Left ventricle myocardium inferior (tissue), 1 donor: ENCODE results near the gene AKR1B1. TPM values are rescaled to one million over a fixed set of nuclear protein-coding genes. Genes with fewer than 3 reads are reported as not detected.
"Not testable (repeated sequence)": the region's sequence is repeated elsewhere in the genome, so short reads cannot be mapped to it uniquely, and the experiment has no call there.

Experiments used
- DNase-seq: peaks from one replicate; pipeline ENCODE4 v3.0.0-alpha.2; 2020
- H3K27ac ChIP-seq: fragments of 200-600 bp; replicated peaks from 2 replicates; pipeline ENCODE4 v1.8.0; 2021
- H3K27me3 ChIP-seq: fragments of 200-600 bp; 2 replicates; pipeline ENCODE4 v1.8.0; 2021; ENCODE audit warnings: low read depth
- H3K36me3 ChIP-seq: fragments of 200-600 bp; 2 replicates; pipeline ENCODE4 v1.8.0; 2021
- H3K4me1 ChIP-seq: fragments of 200-600 bp; 2 replicates; pipeline ENCODE4 v1.8.0; 2021
- H3K4me3 ChIP-seq: fragments of 200-600 bp; 2 replicates; pipeline ENCODE4 v1.8.0; 2021; ENCODE audit warnings: mild to moderate bottlenecking, moderate library complexity
- H3K9me3 ChIP-seq: fragments of 200-600 bp; replicated peaks from 2 replicates; pipeline ENCODE4 v1.8.0; 2021
- CTCF ChIP-seq: fragments of 200-600 bp; IDR thresholded peaks from 2 replicates; pipeline ENCODE4 v1.8.0; 2021; ENCODE audit warnings: antibody characterized with exemption, mild to moderate bottlenecking, borderline replicate concordance
- intact Hi-C: fragments of 100-400 bp; cut with micrococcal nuclease; formaldehyde crosslinking; loops from one replicate; pipeline ENCODE4 v1.11.0; 2022
- total RNA-seq: library from RNA; stranded (reverse); fragmentation: NEBNext Ultra II Directional; extraction: Animal tissue kit (Norgen Biotek cat#: 25700); gene quantifications from one replicate; pipeline ENCODE4 v1.2.1, GENCODE V29; 2021
- donor health status: DM: no; HTN: yes; CAD: no; lungs with severe emphysema.

The AKR1B1 gene
- total RNA-seq, 1 donor from 2014 or later = 280 TPM

GRCh38 chr7:134500406-134500805 is 41.5 kb upstream of the AKR1B1 start:
- TF ChIP-seq CTCF = no peak
- no peak overlapping the region for H3K27ac ChIP-seq
- intact Hi-C loops = no loop called here

GRCh38 chr7:134495546-134495945 is 36.6 kb upstream of the AKR1B1 start:
- no peak overlapping the region for H3K27ac ChIP-seq
- no peaks in the 10 kb centered on the region for H3K36me3 ChIP-seq
- no peak for DNase-seq
- H3K4me1 ChIP-seq = peaks cover 3% of the 10 kb centered on the region
- no peak overlapping the region for H3K4me3 ChIP-seq
- TF ChIP-seq CTCF = no peak
- intact Hi-C loops = no loop called here
- H3K9me3 ChIP-seq = no peaks in the 10 kb centered on the region
- no peaks in the 10 kb centered on the region for H3K27me3 ChIP-seq

More at GRCh38 chr7:134500406-134500805, 41.5 kb upstream of the AKR1B1 start:
- Histone ChIP-seq H3K9me3 (no peaks in the 10 kb centered on the region), H3K36me3 (no peaks in the 10 kb centered on the region), H3K27me3 (no peaks in the 10 kb centered on the region), H3K4me3 (no peak overlapping the region), H3K4me1 (no peaks in the 10 kb centered on the region)
- no peak for DNase-seq

- no peak for DNase-seq
- TF ChIP-seq CTCF = no peak
- H3K27ac ChIP-seq = no peak overlapping the region
- no peak overlapping the region for H3K4me3 ChIP-seq
- intact Hi-C loops = no loop called here
- H3K4me1 ChIP-seq = peaks cover 6% of the 10 kb centered on the region
- H3K36me3 ChIP-seq = no peaks in the 10 kb centered on the region
- no peaks in the 10 kb centered on the region for H3K9me3 ChIP-seq
- no peaks in the 10 kb centered on the region for H3K27me3 ChIP-seq
Observed at GRCh38 chr7:134493091-134493490, 34.2 kb upstream of the AKR1B1 start.

- H3K9me3 ChIP-seq = peaks cover 18% of the 10 kb centered on the region
- H3K36me3 ChIP-seq, DNase-seq, H3K4me1 ChIP-seq, H3K4me3 ChIP-seq, intact Hi-C loops, H3K27ac ChIP-seq, H3K27me3 ChIP-seq: not testable (repeated sequence)
Observed at GRCh38 chr7:134487721-134488120, 28.8 kb upstream of the AKR1B1 start.

GRCh38 chr7:134485203-134485602 is 26.3 kb upstream of the AKR1B1 start:
- no peak for DNase-seq
- Histone ChIP-seq H3K9me3 (peaks cover 18% of the 10 kb centered on the region), H3K27ac (no peak overlapping the region), H3K4me1 (peaks cover 12% of the 10 kb centered on the region), H3K4me3 (no peak overlapping the region), H3K36me3 (no peaks in the 10 kb centered on the region), H3K27me3 (no peaks in the 10 kb centered on the region)
- no peak for TF ChIP-seq CTCF
- intact Hi-C loops = no loop called here

- no peak for DNase-seq
- peaks cover 15% of the 10 kb centered on the region for H3K4me1 ChIP-seq
- H3K4me3 ChIP-seq = no peak overlapping the region
- intact Hi-C loops = no loop called here
- H3K9me3 ChIP-seq = peaks cover 18% of the 10 kb centered on the region
- H3K36me3 ChIP-seq = no peaks in the 10 kb centered on the region
- H3K27ac ChIP-seq = no peak overlapping the region
- TF ChIP-seq CTCF = no peak
- H3K27me3 ChIP-seq = no peaks in the 10 kb centered on the region
Observed at GRCh38 chr7:134483296-134483695, 24.4 kb upstream of the AKR1B1 start.
